Osteocyte (in vitro differentiated cells): Measurements from ENCODE around the gene LPGAT1. TPM values are rescaled to one million over a fixed set of nuclear protein-coding genes. Genes with fewer than 3 reads are reported as not detected.

ENCODE experiments used
- DNase-seq: peaks from one replicate; pipeline ENCODE4 v3.0.0; 2021; ENCODE audit warnings: mixed read lengths; ENCODE audit not compliant: unreplicated experiment; ENCODE audit errors: extremely low spot score
- H3K27ac Mint-ChIP-seq: one replicate; pipeline ENCODE4 v1.8.0; 2021; ENCODE audit warnings: mild to moderate bottlenecking, mixed read lengths; ENCODE audit not compliant: unreplicated experiment
- H3K27me3 Mint-ChIP-seq: one replicate; pipeline ENCODE4 v1.8.0; 2021; ENCODE audit warnings: mixed read lengths; ENCODE audit not compliant: unreplicated experiment
- H3K36me3 Mint-ChIP-seq: one replicate; pipeline ENCODE4 v1.8.0; 2021; ENCODE audit warnings: mixed read lengths; ENCODE audit not compliant: unreplicated experiment
- H3K4me1 Mint-ChIP-seq: one replicate; pipeline ENCODE4 v1.8.0; 2021; ENCODE audit warnings: mixed read lengths; ENCODE audit not compliant: unreplicated experiment
- H3K4me3 Mint-ChIP-seq: one replicate; pipeline ENCODE4 v1.8.0; 2021; ENCODE audit warnings: mild to moderate bottlenecking, moderate library complexity, mixed read lengths; ENCODE audit not compliant: unreplicated experiment
- H3K9me3 Mint-ChIP-seq: one replicate; pipeline ENCODE4 v1.8.0; 2021; ENCODE audit warnings: mixed read lengths; ENCODE audit not compliant: unreplicated experiment
- CTCF ChIP-seq: fragments of 200-600 bp; sonication (generic); IDR thresholded peaks from 2 replicates; pipeline ENCODE4 v1.5.0; 2021; ENCODE audit warnings: antibody characterized with exemption, mild to moderate bottlenecking, moderate library complexity
- total RNA-seq: library from RNA; stranded (reverse); gene quantifications from 2 replicates; pipeline ENCODE4 v1.2.1, GENCODE V29; 2021

The LPGAT1 gene
- total RNA-seq, 1 donor from 2014 or later = 51.3 TPM

DNA sequence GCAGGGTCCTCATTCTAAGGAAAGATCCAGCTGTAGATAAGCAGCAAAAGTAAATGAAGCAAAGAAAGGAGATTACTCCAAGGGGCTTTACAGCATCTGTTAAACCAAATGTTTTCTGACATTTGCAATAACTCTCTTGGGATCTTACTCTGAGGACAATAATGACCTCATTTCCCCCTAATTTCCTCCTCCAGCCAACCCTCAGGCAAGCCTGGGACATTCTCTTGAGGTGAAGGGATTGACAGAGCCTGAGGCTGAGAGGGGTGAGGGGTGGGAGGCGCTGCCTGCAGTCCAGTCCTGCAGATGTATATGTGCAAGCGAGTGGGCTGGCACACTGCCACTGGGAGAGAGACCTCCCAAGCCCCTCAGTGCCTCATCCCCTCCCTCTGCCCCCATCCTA is 114.6 kb downstream of the LPGAT1 start:
- H3K36me3 Mint-ChIP-seq = no peaks in the 10 kb centered on the region
- no peaks in the 10 kb centered on the region for H3K9me3 Mint-ChIP-seq
- H3K27ac Mint-ChIP-seq = no peak overlapping the region
- DNase-seq = no peak
- H3K27me3 Mint-ChIP-seq = peaks cover 4% of the 10 kb centered on the region
- H3K4me3 Mint-ChIP-seq = no peak overlapping the region
- H3K4me1 Mint-ChIP-seq = peaks cover 6% of the 10 kb centered on the region
- TF ChIP-seq CTCF = no peak

GRCh38 chr1:211714154-211714553 is 116.4 kb downstream of the LPGAT1 start:
- H3K27me3 Mint-ChIP-seq = peaks cover 4% of the 10 kb centered on the region
- TF ChIP-seq CTCF = no peak
- no peak overlapping the region for H3K4me3 Mint-ChIP-seq
- H3K27ac Mint-ChIP-seq = no peak overlapping the region
- H3K36me3 Mint-ChIP-seq = no peaks in the 10 kb centered on the region
- H3K4me1 Mint-ChIP-seq = peaks cover 6% of the 10 kb centered on the region
- H3K9me3 Mint-ChIP-seq = no peaks in the 10 kb centered on the region
- no peak for DNase-seq

DNA sequence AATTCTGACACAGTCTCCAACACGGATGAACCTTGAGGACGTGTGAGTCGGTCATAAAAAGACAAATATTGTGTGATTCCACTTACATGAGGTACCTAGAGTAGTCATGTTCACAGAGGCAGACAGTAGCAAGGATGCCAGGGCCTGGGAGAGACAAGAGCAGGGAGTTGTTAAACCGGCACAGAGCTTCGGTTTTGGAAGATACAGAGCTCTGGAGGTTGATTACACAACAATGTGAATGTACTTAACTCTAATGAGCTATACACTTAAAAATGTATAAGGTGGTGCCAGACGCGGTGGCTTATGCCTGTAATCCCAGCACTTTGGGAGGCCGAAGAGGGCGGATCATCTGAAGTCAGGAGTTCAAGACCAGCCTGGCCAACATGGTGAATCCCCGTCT is 117.3 kb downstream of the LPGAT1 start:
- Mint-ChIP-seq H3K4me3 (no peak overlapping the region), H3K36me3 (no peaks in the 10 kb centered on the region), H3K27me3 (peaks cover 4% of the 10 kb centered on the region), H3K9me3 (no peaks in the 10 kb centered on the region), H3K27ac (no peak overlapping the region), H3K4me1 (peaks cover 6% of the 10 kb centered on the region)
- no peak for DNase-seq
- TF ChIP-seq CTCF = no peak

DNA sequence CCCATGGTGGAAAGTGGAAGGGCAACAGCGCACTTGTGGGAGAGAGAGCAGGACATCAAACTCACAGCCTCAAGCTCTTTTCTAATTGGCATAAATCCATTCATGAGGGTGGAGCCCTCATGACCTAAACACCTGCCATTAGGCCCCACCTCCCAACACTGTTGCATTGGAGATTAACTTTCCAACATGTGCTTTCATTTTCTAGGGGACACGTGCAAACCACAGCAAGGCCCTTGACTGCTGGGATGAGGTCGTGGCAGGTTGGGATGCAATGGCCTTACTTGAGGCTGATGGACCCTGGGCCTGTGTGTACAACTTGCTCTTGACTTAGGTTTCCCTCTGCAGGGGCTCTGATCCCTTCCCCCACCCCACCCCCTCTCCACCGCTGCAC is 119.3 kb downstream of the LPGAT1 start:
- Mint-ChIP-seq H3K36me3 (no peaks in the 10 kb centered on the region), H3K4me3 (no peak overlapping the region), H3K27ac (no peak overlapping the region), H3K4me1 (peaks cover 6% of the 10 kb centered on the region), H3K9me3 (no peaks in the 10 kb centered on the region), H3K27me3 (no peaks in the 10 kb centered on the region)
- no peak for TF ChIP-seq CTCF
- no peak for DNase-seq

DNA sequence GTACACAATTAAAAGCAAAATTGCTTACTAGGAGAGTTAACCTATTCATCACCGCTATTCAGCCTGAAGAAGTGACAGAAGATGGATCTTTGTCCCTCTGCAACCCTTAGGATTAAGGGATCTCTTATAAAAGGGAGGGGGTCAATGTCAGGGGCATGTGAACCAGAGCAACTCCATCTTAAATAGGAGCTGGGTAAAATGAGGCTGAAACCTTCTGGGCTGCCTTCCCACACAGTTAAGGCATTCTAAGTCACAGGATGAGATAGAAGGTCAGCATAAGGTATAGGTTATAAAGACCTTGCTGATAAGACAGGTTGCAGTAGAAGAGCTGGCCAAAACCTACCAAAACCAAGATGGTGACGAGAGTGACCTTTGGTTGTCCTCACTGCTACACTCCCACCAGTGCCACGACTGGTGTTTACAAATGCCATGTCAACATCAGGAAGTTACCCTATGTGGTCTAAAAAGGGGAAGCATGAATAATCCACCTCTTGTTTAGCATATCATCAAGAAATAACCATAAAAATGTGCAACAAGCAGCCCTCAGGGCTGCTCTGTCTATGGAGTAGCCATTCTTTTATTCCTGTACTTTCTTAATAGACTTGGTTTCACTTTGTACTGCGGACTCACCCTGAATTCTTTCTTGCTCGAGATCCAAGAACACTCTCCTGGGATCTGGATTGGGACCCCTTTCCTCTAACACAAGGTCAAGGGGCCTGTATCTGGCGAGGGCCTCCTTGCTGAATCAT is 119.8 kb downstream of the LPGAT1 start:
- Mint-ChIP-seq H3K36me3 (no peaks in the 10 kb centered on the region), H3K27me3 (no peaks in the 10 kb centered on the region), H3K4me3 (no peak overlapping the region), H3K9me3 (no peaks in the 10 kb centered on the region), H3K4me1 (peaks cover 2% of the 10 kb centered on the region), H3K27ac (no peak overlapping the region)
- TF ChIP-seq CTCF = no peak
- DNase-seq = no peak
